Esophagus squamous epithelium (tissue), 4 donors: ENCODE measurements around the gene OGFRL1.

ENCODE experiments used
- CTCF ChIP-seq, 6 experiments: fragments of 450-650 bp in 4 of 6; fragments of 200-600 bp in 2 of 6; sonication (generic) in 2 of 6; IDR thresholded peaks; one replicate each; pipeline ENCODE4 v1.5.1; 2016 to 2019; ENCODE audit warnings: antibody characterized with exemption in 6 of 6, mild to moderate bottlenecking in 4 of 6, moderate library complexity in 4 of 6
- POLR2A ChIP-seq, 4 donors: fragments of 450-650 bp; IDR thresholded peaks; one replicate each; pipeline ENCODE4 v1.6.1; 2017; ENCODE audit warnings: antibody characterized with exemption in 4 of 4, mild to moderate bottlenecking in 4 of 4, moderate library complexity in 3 of 4

- TF ChIP-seq CTCF (IDR thresholded peaks at IDR 0.05) (no peak), POLR2A (IDR thresholded peaks at IDR 0.05) (no peak)
Observed at GRCh38 chr6:71342772-71343171, 54.2 kb downstream of the OGFRL1 start.
